ENCODE measurements around the gene WNT10A. TPM values are rescaled to one million over a fixed set of nuclear protein-coding genes. Genes with fewer than 3 reads are reported as not detected.
A peak's percentile ranks its signal among the peaks of the same experiment; 100 is the strongest.

WNT10A gene
- total and polyA plus RNA-seq, 9 donors = 0.04 to 12.4 (median 0.27) TPM; not detected in 4

DNA sequence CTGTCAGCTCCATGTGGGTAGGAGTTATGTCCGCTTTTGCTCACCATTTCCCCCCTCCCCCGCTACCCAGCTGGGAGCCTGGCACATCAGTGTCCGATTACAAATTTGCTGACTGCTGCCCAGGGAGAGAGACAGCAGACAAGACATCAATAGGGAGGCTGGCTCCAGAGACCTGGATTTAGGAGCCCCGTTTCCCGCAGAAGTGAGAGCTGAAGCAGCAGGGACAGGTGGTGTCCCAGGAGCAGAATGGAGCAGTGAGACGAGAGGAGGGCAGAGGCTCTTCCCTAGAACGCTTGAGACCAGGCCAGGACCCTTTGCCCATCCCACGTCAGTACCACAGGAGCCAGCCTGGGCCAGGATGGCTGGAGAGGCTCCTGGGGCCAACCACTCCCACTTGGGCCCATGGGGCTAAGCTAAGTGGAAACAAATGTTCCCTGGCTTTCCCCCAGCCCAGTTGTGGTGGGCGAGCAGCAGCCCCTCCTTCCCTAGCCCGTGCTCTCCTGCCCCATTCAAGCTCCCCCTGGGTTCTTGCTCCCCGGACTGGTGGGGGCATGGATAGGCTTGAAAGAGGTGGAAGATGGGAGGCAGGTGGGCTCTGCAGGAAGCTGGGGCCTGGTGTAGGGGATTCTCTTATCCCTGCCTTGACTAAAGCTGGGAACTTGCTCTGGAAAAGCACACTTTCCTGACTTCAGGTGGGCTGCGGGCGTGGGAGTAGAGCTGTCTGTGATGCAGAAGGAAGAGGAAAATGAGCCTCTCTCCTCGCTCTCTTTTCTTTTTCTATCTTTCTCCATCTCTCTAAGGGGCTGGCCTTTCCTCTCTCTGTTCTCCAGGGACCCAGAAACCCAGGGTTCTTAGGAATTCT is 25.1 kb upstream of the WNT10A start:
- intact Hi-C loops (cut with DNase I) = loop anchor here in 1 of 4 donors (10.0 kb wide), 1 partner anchor 141 kb away; the partner anchor contains the start of gene TTLL4
- H3K36me3 ChIP-seq = no peaks in the 10 kb centered on the region
- no peak for DNase-seq
- H3K27me3 ChIP-seq = no peaks in the 10 kb centered on the region
- H3K4me1 ChIP-seq (ENCODE audit: insufficient read depth) = peaks cover 3% of the 10 kb centered on the region
- H3K9me3 ChIP-seq = no peaks in the 10 kb centered on the region
- TF ChIP-seq, protein P1, sequence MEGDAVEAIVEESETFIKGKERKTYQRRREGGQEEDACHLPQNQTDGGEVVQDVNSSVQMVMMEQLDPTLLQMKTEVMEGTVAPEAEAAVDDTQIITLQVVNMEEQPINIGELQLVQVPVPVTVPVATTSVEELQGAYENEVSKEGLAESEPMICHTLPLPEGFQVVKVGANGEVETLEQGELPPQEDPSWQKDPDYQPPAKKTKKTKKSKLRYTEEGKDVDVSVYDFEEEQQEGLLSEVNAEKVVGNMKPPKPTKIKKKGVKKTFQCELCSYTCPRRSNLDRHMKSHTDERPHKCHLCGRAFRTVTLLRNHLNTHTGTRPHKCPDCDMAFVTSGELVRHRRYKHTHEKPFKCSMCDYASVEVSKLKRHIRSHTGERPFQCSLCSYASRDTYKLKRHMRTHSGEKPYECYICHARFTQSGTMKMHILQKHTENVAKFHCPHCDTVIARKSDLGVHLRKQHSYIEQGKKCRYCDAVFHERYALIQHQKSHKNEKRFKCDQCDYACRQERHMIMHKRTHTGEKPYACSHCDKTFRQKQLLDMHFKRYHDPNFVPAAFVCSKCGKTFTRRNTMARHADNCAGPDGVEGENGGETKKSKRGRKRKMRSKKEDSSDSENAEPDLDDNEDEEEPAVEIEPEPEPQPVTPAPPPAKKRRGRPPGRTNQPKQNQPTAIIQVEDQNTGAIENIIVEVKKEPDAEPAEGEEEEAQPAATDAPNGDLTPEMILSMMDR (IDR thresholded peaks at IDR 0.05) = no peak
- TF ChIP-seq POLR2A (IDR thresholded peaks at IDR 0.05) (no peak), EP300 (IDR thresholded peaks at IDR 0.05) (no peak)
- WGBS, 3 donors = 80 to 84% (median 80%) methylated on average over 14 of the region's 14 CpGs
- H3K27ac ChIP-seq = no peak overlapping the region
- H3K4me3 ChIP-seq = no peak overlapping the region

DNA sequence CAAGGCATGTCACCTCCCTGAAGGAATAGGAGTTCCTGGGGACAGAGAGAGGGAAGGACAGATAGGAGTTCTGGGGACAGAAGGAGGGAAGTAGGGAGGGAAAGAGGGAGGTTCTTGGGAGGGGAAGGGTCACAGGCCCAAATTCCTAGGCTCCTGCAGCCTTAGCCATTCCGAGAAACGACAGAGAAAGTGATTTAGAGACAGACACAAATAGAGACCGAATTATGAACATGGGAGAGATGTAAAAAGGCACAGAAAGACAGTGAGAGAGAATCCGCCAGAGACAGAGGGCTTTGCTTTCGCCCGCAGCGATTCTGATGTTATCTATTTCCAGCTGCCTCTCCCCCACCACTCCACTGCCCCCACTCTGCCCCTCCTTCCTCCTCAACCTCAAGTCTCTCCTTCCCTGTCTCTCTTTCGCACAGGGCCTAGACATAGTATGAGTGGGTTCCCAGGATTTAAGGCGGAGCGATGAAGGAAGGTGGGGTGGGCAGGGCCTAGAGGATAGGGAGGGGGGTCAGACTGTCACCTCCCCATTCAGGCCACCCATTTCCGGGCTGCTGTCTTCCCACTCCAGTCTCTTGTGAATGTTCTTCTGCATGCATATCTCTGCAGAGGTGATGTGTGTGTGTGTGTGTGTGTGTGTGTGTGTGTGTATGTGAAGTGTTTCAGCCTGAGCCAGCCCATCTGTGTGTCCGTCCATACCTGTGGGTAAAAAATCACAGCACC is 24.3 kb upstream of the WNT10A start:
- H3K27ac ChIP-seq = no peak overlapping the region
- intact Hi-C loops (cut with DNase I) = loop anchor here in 1 of 4 donors (10.0 kb wide), 1 partner anchor 142 kb away; the partner anchor contains the start of gene TTLL4
- TF ChIP-seq POLR2A (IDR thresholded peaks at IDR 0.05) = no peak
- TF ChIP-seq EP300 (IDR thresholded peaks at IDR 0.05) = no peak
- TF ChIP-seq, protein P1 (IDR thresholded peaks at IDR 0.05) = no peak
- no peak overlapping the region for H3K4me3 ChIP-seq
- no peaks in the 10 kb centered on the region for H3K36me3 ChIP-seq
- WGBS, 3 donors = 44 to 48% (median 46%) methylated on average over 12 of the region's 12 CpGs
- no peaks in the 10 kb centered on the region for H3K9me3 ChIP-seq
- no peaks in the 10 kb centered on the region for H3K27me3 ChIP-seq
- peaks cover 5% of the 10 kb centered on the region for H3K4me1 ChIP-seq (ENCODE audit: insufficient read depth)
- peak in 1 of 5 donors; percentile 18 for DNase-seq

DNA sequence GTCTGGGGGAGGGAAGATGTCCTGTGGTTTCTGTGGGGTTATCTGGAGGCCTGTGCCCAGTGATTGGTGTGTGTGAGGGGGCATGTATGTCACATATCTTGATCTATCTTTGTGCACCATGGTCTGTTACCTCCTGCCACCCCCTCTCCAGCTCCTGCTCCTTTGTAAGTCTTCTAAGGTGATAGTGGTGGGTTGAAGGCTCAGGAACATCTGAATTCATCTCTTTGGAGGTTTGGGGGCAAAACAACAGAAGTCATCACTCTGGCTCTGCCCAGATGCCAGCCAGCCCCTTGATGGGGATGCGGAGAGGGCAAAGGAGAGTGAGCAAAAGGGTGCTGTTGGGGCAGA is 23.8 kb upstream of the WNT10A start:
- 94 to 100% (median 94%) methylated on average over 1 of the region's 1 CpG for WGBS, 3 donors
- no peak for TF ChIP-seq POLR2A (IDR thresholded peaks at IDR 0.05)
- TF ChIP-seq, protein P1 (IDR thresholded peaks at IDR 0.05) = no peak
- TF ChIP-seq EP300 (IDR thresholded peaks at IDR 0.05) = no peak
- DNase-seq = no peak
- intact Hi-C loops (cut with DNase I) = loop anchor here in 1 of 4 donors (10.0 kb wide), 1 partner anchor 142 kb away; the partner anchor contains the start of gene TTLL4
- no peak overlapping the region for H3K4me3 ChIP-seq
- peaks cover 5% of the 10 kb centered on the region for H3K4me1 ChIP-seq (ENCODE audit: insufficient read depth)
- no peaks in the 10 kb centered on the region for H3K36me3 ChIP-seq
- H3K27me3 ChIP-seq = no peaks in the 10 kb centered on the region
- no peaks in the 10 kb centered on the region for H3K9me3 ChIP-seq
- H3K27ac ChIP-seq = no peak overlapping the region

DNA sequence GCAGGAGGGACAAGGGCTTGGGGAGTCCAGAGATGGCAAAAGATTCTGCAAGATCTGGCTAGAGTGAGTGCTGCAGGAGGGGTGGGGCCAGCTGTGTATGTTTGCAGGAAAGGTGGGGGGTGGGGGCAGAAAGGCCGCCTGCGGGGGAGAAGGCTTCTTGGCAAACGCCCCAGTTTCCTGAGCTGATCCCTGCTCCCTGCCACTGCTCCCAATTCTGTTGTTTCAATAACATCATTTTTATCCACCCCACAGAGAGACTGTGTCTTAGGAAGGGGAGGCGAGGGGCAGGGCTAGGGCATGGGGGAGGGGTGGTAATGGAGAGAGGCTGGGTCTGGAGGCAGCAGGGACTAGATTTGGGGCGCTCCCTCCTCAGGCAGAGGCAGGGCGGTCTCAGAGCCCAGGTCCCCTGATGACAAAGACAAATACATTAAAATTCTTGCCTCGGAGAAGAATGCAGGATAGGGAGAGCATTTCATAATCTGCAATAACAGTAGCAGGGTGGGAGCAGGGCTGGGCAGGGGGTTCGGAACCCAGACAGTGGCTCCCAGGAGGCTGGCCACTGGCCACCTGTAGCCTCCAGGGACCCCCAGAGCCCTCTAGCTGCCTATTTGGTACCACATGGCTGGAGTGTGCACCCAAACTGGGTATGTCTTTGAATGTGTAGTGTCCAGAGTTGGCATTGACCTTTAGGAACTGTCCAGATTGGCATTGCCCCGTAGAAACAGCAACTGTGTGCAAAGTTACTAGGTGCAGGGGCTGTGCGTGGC is 23.1 kb upstream of the WNT10A start:
- TF ChIP-seq, protein P1 (IDR thresholded peaks at IDR 0.05) = no peak
- TF ChIP-seq POLR2A (IDR thresholded peaks at IDR 0.05) (no peak), EP300 (IDR thresholded peaks at IDR 0.05) (no peak)
- H3K27ac ChIP-seq = no peak overlapping the region
- DNase-seq = peak in 2 of 5 donors; percentile 17 to 22
- no peak overlapping the region for H3K4me3 ChIP-seq
- intact Hi-C loops (cut with DNase I) = loop anchor here in 1 of 4 donors (10.0 kb wide), 1 partner anchor 143 kb away; the partner anchor contains the start of gene TTLL4
- H3K27me3 ChIP-seq = no peaks in the 10 kb centered on the region
- no peaks in the 10 kb centered on the region for H3K9me3 ChIP-seq
- H3K4me1 ChIP-seq (ENCODE audit: insufficient read depth) = peaks cover 5% of the 10 kb centered on the region
- WGBS, 3 donors = 30 to 37% (median 35%) methylated on average over 10 of the region's 10 CpGs
- no peaks in the 10 kb centered on the region for H3K36me3 ChIP-seq

Measured in ovary (tissue), 9 donors.